ENCODE measurements around the gene NRXN3.

The NRXN3 gene

DNA sequence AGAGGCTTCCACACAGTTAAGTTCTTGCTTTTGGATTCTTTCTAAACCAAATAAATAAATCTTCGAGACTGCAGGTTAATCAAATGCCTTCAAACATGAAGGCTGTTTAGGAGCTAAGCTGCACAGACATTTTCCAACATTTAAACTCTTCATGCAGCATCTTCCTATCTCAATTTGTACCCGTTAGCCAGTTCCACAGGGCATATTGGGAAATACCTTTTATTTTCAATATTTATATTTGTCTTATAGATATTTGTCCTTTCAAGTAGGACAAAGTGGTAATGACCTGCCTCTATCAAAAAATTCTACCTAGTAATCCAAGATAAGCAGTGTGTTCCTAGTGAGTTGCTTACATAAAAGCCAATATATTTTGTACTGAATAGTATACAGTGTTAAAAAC is 1667.5 kb downstream of the NRXN3 start:
- no peak for DNase-seq

DNA sequence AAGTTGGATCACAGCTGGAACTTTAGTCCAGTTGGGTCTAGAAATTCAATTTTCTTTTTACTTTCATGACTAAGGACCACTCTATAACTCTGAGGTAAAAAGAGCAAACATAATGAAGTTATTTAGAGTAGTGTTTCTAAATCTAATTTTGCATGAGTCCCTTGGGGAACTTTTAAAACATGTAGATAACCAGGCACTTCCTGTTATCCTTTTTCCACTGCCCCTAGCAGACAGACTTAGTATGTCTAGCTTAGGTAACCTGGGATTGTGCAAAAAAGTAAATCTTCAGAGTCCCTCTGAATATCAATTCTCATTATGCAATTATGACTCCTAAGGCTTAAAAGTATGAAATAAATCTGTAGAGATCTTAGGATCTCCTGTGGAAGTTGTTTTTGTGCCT is 1669.9 kb downstream of the NRXN3 start:
- DNase-seq = no peak

DNA sequence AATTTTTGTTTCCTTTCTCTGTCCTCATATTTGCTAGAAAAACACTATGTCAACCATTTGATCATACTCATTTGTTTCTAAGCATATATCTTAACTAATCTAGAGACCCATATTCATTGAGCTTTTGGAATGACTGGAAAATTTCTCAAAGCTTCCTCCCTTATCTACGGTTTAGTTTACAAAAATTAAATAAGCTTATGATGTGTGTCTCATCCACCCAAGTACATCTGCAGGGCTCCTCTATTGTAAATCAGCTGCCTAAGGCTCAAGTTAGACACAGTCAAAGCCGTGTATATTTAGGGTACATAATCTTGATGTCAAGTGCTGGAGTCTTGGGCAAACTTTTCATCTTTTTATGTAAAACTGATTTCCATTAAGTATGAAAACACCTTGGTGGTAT is 1670.7 kb downstream of the NRXN3 start:
- no peak for DNase-seq

GRCh38 chr14:79841433-79841832 is 1671.3 kb downstream of the NRXN3 start:
- no peak for DNase-seq

- DNase-seq = no peak
Measured at GRCh38 chr14:79842270-79842669, 1672.1 kb downstream of the NRXN3 start.

- no peak for DNase-seq
Measured at GRCh38 chr14:79852950-79853744, 1683.0 kb downstream of the NRXN3 start.

GRCh38 chr14:79855789-79856188 is 1685.6 kb downstream of the NRXN3 start:
- no peak for DNase-seq

- DNase-seq = no peak
Measured at GRCh38 chr14:79856381-79856780, 1686.2 kb downstream of the NRXN3 start.

GRCh38 chr14:79861111-79861510 is 1690.9 kb downstream of the NRXN3 start:
- no peak for DNase-seq

DNA sequence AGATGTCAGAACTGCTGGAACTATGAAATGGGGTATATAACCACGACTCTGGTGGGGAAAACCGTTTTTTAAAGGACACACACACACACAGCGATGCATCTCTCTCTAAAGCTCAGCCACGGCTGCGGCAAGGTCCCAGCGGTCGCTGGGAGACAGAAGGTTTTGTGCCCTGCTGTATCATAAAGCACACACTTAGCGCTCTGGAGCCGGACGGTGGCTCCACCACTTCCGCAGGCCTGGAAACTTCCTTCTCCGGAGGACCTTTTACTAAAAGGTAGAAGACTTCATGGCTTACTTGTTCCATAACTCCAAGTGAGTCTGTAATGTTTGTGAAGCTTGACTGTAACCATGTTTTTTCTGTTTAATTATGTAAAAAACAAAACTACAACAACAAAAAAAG is 1691.9 kb downstream of the NRXN3 start:
- DNase-seq = no peak

DNA sequence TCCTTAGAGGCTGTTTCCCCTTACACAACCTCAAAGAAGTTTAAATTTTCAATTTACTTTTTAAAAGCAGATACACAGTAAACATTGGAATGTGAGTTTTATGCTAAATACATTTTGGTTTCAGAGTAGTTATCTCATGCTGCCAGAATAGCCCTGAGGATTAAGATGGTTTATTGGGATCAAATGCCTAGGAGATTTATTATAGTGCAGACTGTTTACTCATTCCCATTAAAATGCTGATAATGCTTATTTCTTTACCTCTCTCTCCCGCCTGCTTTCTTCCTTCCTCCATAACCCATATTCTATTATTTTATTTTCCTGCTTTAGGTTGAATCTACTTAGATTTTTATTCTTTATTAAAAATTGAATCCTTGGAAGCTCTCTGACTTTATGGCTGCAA is 1701.0 kb downstream of the NRXN3 start:
- no peak for DNase-seq

- DNase-seq = no peak
Measured at GRCh38 chr14:79878229-79878628, 1708.1 kb downstream of the NRXN3 start.

GRCh38 chr14:79878785-79879184 is 1708.6 kb downstream of the NRXN3 start:
- DNase-seq = no peak

- no peak for DNase-seq
Measured at GRCh38 chr14:79881299-79881698, 1711.1 kb downstream of the NRXN3 start.

- no peak for DNase-seq
Measured at GRCh38 chr14:79890527-79890926, 1720.4 kb downstream of the NRXN3 start.

GRCh38 chr14:79896009-79896408 is 1725.8 kb downstream of the NRXN3 start:
- no peak for DNase-seq

DNA sequence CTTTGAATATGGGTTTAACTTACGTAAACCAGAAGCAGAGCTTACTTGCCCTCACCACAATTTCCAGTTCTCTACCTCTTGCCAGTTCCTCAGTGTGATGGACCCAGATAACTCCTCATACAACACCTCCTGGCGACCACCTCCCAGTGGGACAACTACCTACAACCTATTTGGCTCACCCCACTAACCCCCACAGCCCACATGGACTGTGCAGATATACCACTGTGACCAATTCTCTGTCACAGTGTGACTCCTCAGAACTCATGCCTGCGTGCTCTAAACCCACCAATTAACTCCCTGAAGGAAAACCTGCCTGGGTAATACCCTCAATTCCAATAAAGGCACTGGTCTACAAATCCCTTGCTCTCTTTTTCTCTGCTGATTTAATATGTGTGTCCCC is 1729.4 kb downstream of the NRXN3 start:
- DNase-seq = no peak

GRCh38 chr14:79904497-79904896 is 1734.3 kb downstream of the NRXN3 start:
- no peak for DNase-seq

- no peak for DNase-seq
Measured at GRCh38 chr14:79906994-79907393, 1736.8 kb downstream of the NRXN3 start.

DNA sequence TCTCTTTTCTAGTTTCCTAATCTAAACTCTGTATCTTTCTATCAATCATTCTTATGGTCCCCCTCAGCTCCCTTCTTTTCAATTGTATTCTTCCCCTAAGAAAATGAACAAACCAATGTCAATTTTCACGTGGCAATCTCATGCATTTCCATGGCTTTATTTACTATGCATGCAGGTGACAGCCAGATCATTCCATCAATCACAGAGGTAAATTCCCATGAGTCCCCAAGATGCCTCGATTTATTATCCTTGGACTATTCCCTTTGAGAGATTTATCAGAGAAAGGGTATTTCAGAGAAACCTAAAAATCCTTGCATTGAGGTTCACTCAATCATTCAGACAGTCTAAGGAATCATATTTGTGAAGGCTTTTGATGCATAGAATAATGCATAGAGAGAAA is 1739.9 kb downstream of the NRXN3 start:
- DNase-seq = no peak

DNA sequence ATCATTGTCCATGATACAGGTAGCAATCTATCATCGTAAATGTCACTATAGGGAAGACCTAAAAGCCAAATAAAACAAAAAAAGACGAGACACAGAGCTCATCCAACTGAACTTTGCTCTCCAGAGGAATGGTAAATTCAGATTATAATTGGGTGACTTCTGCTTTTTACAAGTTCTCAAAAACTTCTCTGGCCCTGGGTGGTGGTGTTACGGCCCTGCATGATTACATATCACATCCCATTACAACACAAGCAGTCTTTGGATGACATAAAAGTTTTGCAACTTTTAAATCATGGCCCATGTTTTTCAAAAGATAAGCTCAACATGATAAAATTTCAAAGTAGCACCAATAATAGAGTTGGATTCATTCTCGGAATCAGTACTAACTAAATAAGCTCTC is 1741.6 kb downstream of the NRXN3 start:
- no peak for DNase-seq

DNA sequence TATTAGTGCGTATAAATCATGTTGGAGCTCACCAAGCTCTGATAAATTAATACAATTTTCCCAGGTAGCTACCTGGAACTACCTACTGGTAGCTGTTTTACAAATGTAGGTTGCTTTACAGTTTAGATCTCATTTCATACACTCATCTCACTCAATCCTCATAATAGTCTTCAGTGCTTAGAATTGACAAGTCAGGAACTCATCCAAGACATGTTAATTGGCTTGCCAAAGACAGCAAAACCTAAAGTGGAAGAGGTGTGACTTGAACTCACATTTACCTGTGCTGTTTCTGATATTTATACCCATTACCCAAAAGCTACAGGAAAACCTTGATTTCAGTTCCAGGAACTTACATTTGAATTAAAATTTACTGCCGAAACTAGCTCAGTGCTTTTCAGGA is 1744.4 kb downstream of the NRXN3 start:
- no peak for DNase-seq

- no peak for DNase-seq
Measured at GRCh38 chr14:79915406-79915805, 1745.2 kb downstream of the NRXN3 start.

GRCh38 chr14:79916281-79916680 is 1746.1 kb downstream of the NRXN3 start:
- DNase-seq = no peak

Data from anterior cingulate cortex (tissue), 58 donors.